ENCODE results near the gene SLC5A8.

Gene SLC5A8

DNA sequence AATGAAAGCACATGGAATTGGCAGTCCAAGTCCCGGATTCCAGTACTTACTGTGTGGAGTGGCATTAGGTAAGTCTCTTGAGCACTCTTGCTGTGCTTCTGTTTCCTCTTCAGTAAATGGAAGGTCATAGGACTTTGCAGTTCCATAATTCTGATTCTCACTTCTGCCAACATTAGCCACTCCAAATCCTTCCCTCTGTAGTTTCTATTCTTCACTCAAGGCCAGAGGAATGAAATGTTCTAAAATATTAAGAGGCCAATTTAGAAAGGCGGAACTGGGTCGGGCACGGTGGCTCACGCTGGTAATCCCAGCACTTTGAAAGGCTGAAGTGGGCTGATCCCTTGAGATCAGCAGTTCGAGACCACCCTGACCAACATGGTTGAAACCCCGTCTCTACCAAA, 19.8 kb upstream of the SLC5A8 start:
- H3K9ac ChIP-seq (ENCODE audit: low read length in 5 of 5), result no peak overlapping the region
- no peaks in the 10 kb centered on the region for H3K36me3 ChIP-seq (ENCODE audit: control insufficient read depth in 5 of 5, insufficient read depth in 5 of 5, low read length in 5 of 5)
- no peaks in the 10 kb centered on the region for H3K4me1 ChIP-seq (ENCODE audit: control insufficient read depth in 5 of 5, insufficient read depth in 5 of 5, low read length in 5 of 5)
- H3K4me3 ChIP-seq (ENCODE audit: low read depth in 1 of 5, low read length in 5 of 5), result no peak overlapping the region
- no peaks in the 10 kb centered on the region for H3K27me3 ChIP-seq (ENCODE audit: control insufficient read depth in 5 of 5, insufficient read depth in 4 of 5, low read length in 5 of 5)
- no peaks in the 10 kb centered on the region for H3K9me3 ChIP-seq (ENCODE audit: control insufficient read depth in 5 of 5, low read length in 5 of 5)
- no peak overlapping the region for H3K27ac ChIP-seq (ENCODE audit: low read depth, low read length)

GRCh38 chr12:101221301-101221700, 11.3 kb upstream of the SLC5A8 start:
- Histone ChIP-seq H3K27me3 (ENCODE audit: control insufficient read depth in 5 of 5, insufficient read depth in 4 of 5, low read length in 5 of 5) (no peaks in the 10 kb centered on the region), H3K4me3 (ENCODE audit: low read depth in 1 of 5, low read length in 5 of 5) (no peak overlapping the region), H3K4me1 (ENCODE audit: control insufficient read depth in 5 of 5, insufficient read depth in 5 of 5, low read length in 5 of 5) (no peaks in the 10 kb centered on the region), H3K36me3 (ENCODE audit: control insufficient read depth in 5 of 5, insufficient read depth in 5 of 5, low read length in 5 of 5) (no peaks in the 10 kb centered on the region), H3K9ac (ENCODE audit: low read length in 5 of 5) (no peak overlapping the region), H3K9me3 (ENCODE audit: control insufficient read depth in 5 of 5, low read length in 5 of 5) (peaks cover 0 to 3% (median 0%) of the 10 kb centered on the region in 5 donors), H3K27ac (ENCODE audit: low read depth, low read length) (no peak overlapping the region)

- Histone ChIP-seq H3K4me3 (ENCODE audit: low read depth in 1 of 5, low read length in 5 of 5) (no peak overlapping the region), H3K27ac (ENCODE audit: low read depth, low read length) (no peak overlapping the region), H3K27me3 (ENCODE audit: control insufficient read depth in 5 of 5, insufficient read depth in 4 of 5, low read length in 5 of 5) (no peaks in the 10 kb centered on the region), H3K36me3 (ENCODE audit: control insufficient read depth in 5 of 5, insufficient read depth in 5 of 5, low read length in 5 of 5) (no peaks in the 10 kb centered on the region), H3K9ac (ENCODE audit: low read length in 5 of 5) (no peak overlapping the region), H3K4me1 (ENCODE audit: control insufficient read depth in 5 of 5, insufficient read depth in 5 of 5, low read length in 5 of 5) (no peaks in the 10 kb centered on the region), H3K9me3 (ENCODE audit: control insufficient read depth in 5 of 5, low read length in 5 of 5) (peaks cover 0 to 7% (median 0%) of the 10 kb centered on the region in 5 donors)
These were observed 6.8 kb upstream of the SLC5A8 start for GRCh38 chr12:101216810-101217209.

DNA sequence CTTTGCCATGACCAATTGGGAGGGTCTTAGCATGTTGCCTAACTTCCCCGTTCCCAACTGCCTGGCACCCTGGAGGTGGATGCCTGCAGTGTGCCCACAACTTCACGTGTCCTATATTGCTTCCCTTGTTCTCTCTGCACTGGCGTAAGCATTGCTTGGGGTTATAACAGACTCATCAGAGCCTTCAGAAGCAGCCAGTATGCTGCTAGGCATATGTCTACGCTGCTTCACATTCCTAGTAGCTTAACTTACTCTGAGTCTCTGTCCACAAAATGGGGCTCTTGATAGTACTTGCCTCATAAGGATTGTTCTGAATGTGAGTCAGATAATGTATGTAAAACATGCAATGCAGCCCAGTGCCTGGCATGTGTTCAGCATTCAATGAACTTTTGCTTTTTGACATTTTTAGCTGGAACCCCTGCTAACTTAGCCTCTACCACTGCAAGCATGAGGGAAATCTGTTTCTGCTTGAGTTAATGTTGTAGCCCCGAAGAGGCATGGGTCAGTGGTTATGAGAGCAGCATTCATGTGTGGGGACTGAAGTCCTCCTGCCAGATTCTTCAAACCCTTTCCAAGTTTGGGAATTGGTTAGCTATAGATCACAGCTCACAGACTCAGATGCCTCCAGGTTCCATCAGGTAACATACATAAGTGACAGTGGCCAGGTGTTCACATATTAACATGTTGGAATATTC, 2.8 kb downstream of the SLC5A8 start:
- Histone ChIP-seq H3K4me1 (ENCODE audit: control insufficient read depth in 5 of 5, insufficient read depth in 5 of 5, low read length in 5 of 5) (peaks cover 0 to 5% (median 0%) of the 10 kb centered on the region in 5 donors), H3K9ac (ENCODE audit: low read length in 5 of 5) (no peak overlapping the region), H3K27ac (ENCODE audit: low read depth, low read length) (no peak overlapping the region), H3K36me3 (ENCODE audit: control insufficient read depth in 5 of 5, insufficient read depth in 5 of 5, low read length in 5 of 5) (no peaks in the 10 kb centered on the region), H3K4me3 (ENCODE audit: low read depth in 1 of 5, low read length in 5 of 5) (no peak overlapping the region), H3K27me3 (ENCODE audit: control insufficient read depth in 5 of 5, insufficient read depth in 4 of 5, low read length in 5 of 5) (peaks cover 10 to 36% (median 17%) of the 10 kb centered on the region in 5 donors), H3K9me3 (ENCODE audit: control insufficient read depth in 5 of 5, low read length in 5 of 5) (no peaks in the 10 kb centered on the region)

DNA sequence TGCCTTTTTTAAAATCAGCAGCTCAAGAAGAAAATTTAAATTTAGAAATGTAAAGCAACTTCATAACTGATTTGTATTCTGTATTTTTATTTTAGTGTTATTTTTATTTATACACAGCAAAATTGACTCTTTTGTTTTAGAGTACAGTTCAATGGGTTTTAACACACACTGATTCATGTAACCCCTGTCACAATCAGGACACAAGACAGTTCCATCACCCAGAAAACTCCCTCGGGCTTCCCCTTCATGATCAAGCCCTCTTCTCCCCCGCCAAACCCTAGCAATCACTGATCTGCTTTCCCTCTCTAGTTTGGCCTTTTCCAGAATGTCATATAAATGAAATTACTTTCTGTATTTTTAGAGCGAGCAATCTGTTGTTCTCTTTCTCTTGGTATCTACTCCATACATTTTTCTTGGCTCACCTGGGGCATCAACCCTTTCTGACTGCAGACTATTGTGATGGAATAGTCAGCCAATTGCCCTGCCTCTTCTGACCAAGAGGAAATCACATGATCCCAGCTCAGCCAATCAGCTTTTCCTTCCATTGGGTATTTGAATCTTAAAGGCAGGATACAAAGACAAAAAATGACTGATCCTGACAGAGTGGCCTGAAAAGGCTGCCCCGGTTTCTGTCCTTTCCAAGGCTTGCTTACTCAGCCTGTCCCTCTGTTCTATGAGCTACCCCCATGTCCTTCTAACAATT, 5.3 kb downstream of the SLC5A8 start:
- H3K4me1 ChIP-seq (ENCODE audit: control insufficient read depth in 5 of 5, insufficient read depth in 5 of 5, low read length in 5 of 5), result peaks cover 0 to 4% (median 0%) of the 10 kb centered on the region in 5 donors
- H3K9ac ChIP-seq (ENCODE audit: low read length in 5 of 5), result no peak overlapping the region
- H3K36me3 ChIP-seq (ENCODE audit: control insufficient read depth in 5 of 5, insufficient read depth in 5 of 5, low read length in 5 of 5), result no peaks in the 10 kb centered on the region
- H3K4me3 ChIP-seq (ENCODE audit: low read depth in 1 of 5, low read length in 5 of 5), result no peak overlapping the region
- peaks cover 4 to 27% (median 14%) of the 10 kb centered on the region in 5 donors for H3K27me3 ChIP-seq (ENCODE audit: control insufficient read depth in 5 of 5, insufficient read depth in 4 of 5, low read length in 5 of 5)
- H3K27ac ChIP-seq (ENCODE audit: low read depth, low read length), result no peak overlapping the region
- no peaks in the 10 kb centered on the region for H3K9me3 ChIP-seq (ENCODE audit: control insufficient read depth in 5 of 5, low read length in 5 of 5)

- Histone ChIP-seq H3K9ac (ENCODE audit: low read length in 5 of 5) (no peak overlapping the region), H3K4me3 (ENCODE audit: low read depth in 1 of 5, low read length in 5 of 5) (no peak overlapping the region), H3K27ac (ENCODE audit: low read depth, low read length) (no peak overlapping the region), H3K27me3 (ENCODE audit: control insufficient read depth in 5 of 5, insufficient read depth in 4 of 5, low read length in 5 of 5) (no peaks in the 10 kb centered on the region), H3K4me1 (ENCODE audit: control insufficient read depth in 5 of 5, insufficient read depth in 5 of 5, low read length in 5 of 5) (no peaks in the 10 kb centered on the region), H3K36me3 (ENCODE audit: control insufficient read depth in 5 of 5, insufficient read depth in 5 of 5, low read length in 5 of 5) (no peaks in the 10 kb centered on the region), H3K9me3 (ENCODE audit: control insufficient read depth in 5 of 5, low read length in 5 of 5) (no peaks in the 10 kb centered on the region)
These were observed 9.2 kb downstream of the SLC5A8 start for GRCh38 chr12:101200824-101201223.

DNA sequence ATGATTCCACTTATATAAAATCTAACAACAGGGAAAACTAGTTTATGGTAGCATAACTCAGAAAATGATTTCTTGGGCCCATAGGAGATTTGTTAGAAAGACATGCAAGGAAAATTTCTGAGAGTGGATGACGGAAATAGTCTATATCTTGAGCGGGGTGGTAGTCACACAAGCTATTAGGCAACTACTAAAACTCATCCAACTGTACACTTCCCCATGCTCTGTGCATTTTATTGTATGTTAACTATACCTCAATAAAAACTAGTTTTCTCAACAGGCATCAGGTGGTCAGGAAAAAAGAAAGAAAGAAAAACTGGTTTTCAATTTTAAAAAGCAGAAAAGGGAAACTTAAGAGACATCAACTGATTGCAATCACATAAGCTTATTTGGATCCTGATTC, 9.9 kb downstream of the SLC5A8 start:
- no peak overlapping the region for H3K9ac ChIP-seq (ENCODE audit: low read length in 5 of 5)
- no peaks in the 10 kb centered on the region for H3K36me3 ChIP-seq (ENCODE audit: control insufficient read depth in 5 of 5, insufficient read depth in 5 of 5, low read length in 5 of 5)
- no peaks in the 10 kb centered on the region for H3K27me3 ChIP-seq (ENCODE audit: control insufficient read depth in 5 of 5, insufficient read depth in 4 of 5, low read length in 5 of 5)
- H3K27ac ChIP-seq (ENCODE audit: low read depth, low read length), result no peak overlapping the region
- no peaks in the 10 kb centered on the region for H3K9me3 ChIP-seq (ENCODE audit: control insufficient read depth in 5 of 5, low read length in 5 of 5)
- no peaks in the 10 kb centered on the region for H3K4me1 ChIP-seq (ENCODE audit: control insufficient read depth in 5 of 5, insufficient read depth in 5 of 5, low read length in 5 of 5)
- no peak overlapping the region for H3K4me3 ChIP-seq (ENCODE audit: low read depth in 1 of 5, low read length in 5 of 5)

DNA sequence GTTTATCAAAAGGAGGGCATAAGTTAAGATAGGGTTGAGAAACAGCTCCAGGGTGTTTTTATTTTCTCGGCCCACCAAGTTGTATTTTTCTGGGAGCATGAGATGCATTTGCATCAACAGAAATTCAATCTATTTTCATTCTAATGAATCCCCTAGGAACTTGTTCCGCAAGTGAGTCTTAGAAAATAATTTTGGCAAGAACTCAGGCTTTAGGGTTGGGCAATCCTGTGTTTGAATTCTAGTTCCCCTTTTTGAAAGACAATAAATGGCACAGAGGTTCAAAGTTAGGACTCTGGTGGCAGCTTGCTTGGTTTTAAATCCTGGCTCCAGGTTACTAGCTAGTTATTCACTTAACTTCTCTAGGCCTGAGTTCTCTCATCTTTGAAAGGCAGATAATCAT, 23.7 kb downstream of the SLC5A8 start:
- no peak overlapping the region for H3K9ac ChIP-seq (ENCODE audit: low read length in 5 of 5)
- no peaks in the 10 kb centered on the region for H3K36me3 ChIP-seq (ENCODE audit: control insufficient read depth in 5 of 5, insufficient read depth in 5 of 5, low read length in 5 of 5)
- no peaks in the 10 kb centered on the region for H3K27me3 ChIP-seq (ENCODE audit: control insufficient read depth in 5 of 5, insufficient read depth in 4 of 5, low read length in 5 of 5)
- H3K4me3 ChIP-seq (ENCODE audit: low read depth in 1 of 5, low read length in 5 of 5), result no peak overlapping the region
- H3K9me3 ChIP-seq (ENCODE audit: control insufficient read depth in 5 of 5, low read length in 5 of 5), result no peaks in the 10 kb centered on the region
- H3K4me1 ChIP-seq (ENCODE audit: control insufficient read depth in 5 of 5, insufficient read depth in 5 of 5, low read length in 5 of 5), result peaks cover 0 to 6% (median 4%) of the 10 kb centered on the region in 5 donors
- H3K27ac ChIP-seq (ENCODE audit: low read depth, low read length), result no peak overlapping the region

DNA sequence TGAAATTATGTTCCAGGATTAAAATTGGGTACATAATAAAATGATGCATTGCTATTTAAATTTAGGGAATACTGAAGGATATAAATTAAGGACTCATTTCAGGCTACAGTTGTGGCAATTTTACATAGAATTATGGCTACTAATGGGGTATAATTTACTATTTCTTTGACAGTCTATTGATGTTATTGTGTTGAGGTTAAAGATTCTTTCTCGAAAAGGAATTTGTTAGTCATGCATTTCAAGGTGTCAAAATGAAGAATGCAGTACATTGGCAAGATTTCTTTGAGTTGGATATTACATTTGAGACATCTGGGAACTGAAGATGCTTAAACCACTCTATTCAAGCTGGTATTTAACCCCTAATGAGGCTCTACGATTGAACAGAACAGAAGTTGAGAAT, 28.3 kb downstream of the SLC5A8 start:
- peaks cover 0 to 6% (median 4%) of the 10 kb centered on the region in 5 donors for H3K4me1 ChIP-seq (ENCODE audit: control insufficient read depth in 5 of 5, insufficient read depth in 5 of 5, low read length in 5 of 5)
- H3K9me3 ChIP-seq (ENCODE audit: control insufficient read depth in 5 of 5, low read length in 5 of 5), result no peaks in the 10 kb centered on the region
- no peaks in the 10 kb centered on the region for H3K36me3 ChIP-seq (ENCODE audit: control insufficient read depth in 5 of 5, insufficient read depth in 5 of 5, low read length in 5 of 5)
- no peaks in the 10 kb centered on the region for H3K27me3 ChIP-seq (ENCODE audit: control insufficient read depth in 5 of 5, insufficient read depth in 4 of 5, low read length in 5 of 5)
- no peak overlapping the region for H3K9ac ChIP-seq (ENCODE audit: low read length in 5 of 5)
- no peak overlapping the region for H3K27ac ChIP-seq (ENCODE audit: low read depth, low read length)
- no peak overlapping the region for H3K4me3 ChIP-seq (ENCODE audit: low read depth in 1 of 5, low read length in 5 of 5)

DNA sequence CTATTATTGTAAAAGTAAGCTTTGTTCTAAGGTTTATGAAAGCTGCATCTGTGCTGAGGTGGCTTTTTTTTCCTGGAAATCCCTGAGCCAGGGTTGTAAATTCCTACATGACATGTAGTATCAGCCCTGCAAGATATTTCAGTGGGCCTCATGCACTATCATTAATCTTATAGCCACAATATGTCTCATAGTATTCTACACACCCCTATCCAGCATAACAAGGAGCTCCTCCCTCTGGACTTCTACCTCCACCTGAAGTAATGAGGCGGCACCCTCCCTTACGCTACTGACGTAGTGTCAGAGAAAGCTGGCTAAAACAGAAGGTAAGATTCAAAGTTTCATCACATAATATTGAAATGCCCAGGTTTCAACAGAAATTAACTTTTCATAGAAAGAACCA, 35.5 kb downstream of the SLC5A8 start:
- Histone ChIP-seq H3K9ac (ENCODE audit: low read length in 5 of 5) (no peak overlapping the region), H3K27ac (ENCODE audit: low read depth, low read length) (no peak overlapping the region), H3K4me1 (ENCODE audit: control insufficient read depth in 5 of 5, insufficient read depth in 5 of 5, low read length in 5 of 5) (no peaks in the 10 kb centered on the region), H3K27me3 (ENCODE audit: control insufficient read depth in 5 of 5, insufficient read depth in 4 of 5, low read length in 5 of 5) (peaks cover 0 to 3% (median 0%) of the 10 kb centered on the region in 5 donors), H3K9me3 (ENCODE audit: control insufficient read depth in 5 of 5, low read length in 5 of 5) (no peaks in the 10 kb centered on the region), H3K36me3 (ENCODE audit: control insufficient read depth in 5 of 5, insufficient read depth in 5 of 5, low read length in 5 of 5) (no peaks in the 10 kb centered on the region), H3K4me3 (ENCODE audit: low read depth in 1 of 5, low read length in 5 of 5) (no peak overlapping the region)

Measured in subcutaneous abdominal adipose tissue (tissue), 5 donors.